ENCODE results near the gene NOX5. TPM values are rescaled to one million over a fixed set of nuclear protein-coding genes. Genes with fewer than 3 reads are reported as not detected.

The NOX5 gene
- total and polyA plus RNA-seq, 2 of the 13 experiments (the other 11 are each of a cell fraction or from before 2014, with no cell fraction given) = not detected

DNA sequence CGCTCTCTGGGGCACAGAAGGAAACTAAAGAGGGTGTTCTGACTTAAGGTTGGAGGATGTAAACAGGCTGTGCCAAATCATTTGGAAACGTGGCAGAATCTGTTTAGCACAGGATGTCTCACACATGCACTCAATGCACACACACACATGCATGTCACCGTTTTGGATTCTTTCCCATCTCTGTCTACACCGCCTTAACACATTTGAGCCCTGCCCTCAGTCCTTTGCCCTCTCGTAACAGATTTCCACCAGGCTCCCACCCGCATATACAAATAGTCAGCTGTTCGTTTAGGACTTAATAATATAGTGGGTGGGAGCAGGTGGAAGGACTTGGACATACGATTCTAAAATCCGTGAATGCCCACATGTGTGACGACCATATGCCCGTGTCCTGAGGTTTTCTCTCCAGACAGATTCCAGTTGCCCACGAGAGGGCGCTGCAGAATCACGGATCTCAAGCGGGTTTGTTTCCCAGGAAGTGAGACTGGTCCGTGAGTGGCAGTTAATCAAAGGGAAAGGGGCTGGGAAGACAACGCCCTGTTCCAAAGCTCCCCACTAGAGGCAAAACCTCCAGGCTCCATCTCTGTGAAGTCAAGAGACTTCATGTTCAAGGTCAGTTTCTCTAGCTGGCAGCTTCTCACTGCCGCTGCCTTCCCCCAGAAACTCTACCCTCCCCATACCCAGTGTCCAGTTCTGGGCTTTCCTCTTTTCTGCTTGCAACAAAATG is 44.5 kb downstream of the NOX5 start (continued):
- TF ChIP-seq, protein P1, sequence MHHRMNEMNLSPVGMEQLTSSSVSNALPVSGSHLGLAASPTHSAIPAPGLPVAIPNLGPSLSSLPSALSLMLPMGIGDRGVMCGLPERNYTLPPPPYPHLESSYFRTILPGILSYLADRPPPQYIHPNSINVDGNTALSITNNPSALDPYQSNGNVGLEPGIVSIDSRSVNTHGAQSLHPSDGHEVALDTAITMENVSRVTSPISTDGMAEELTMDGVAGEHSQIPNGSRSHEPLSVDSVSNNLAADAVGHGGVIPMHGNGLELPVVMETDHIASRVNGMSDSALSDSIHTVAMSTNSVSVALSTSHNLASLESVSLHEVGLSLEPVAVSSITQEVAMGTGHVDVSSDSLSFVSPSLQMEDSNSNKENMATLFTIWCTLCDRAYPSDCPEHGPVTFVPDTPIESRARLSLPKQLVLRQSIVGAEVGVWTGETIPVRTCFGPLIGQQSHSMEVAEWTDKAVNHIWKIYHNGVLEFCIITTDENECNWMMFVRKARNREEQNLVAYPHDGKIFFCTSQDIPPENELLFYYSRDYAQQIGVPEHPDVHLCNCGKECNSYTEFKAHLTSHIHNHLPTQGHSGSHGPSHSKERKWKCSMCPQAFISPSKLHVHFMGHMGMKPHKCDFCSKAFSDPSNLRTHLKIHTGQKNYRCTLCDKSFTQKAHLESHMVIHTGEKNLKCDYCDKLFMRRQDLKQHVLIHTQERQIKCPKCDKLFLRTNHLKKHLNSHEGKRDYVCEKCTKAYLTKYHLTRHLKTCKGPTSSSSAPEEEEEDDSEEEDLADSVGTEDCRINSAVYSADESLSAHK (CRISPR knock-in tag; IDR thresholded peaks at IDR 0.05; ENCODE audit: borderline replicate concordance) = no peak
- TF ChIP-seq HMGXB4 (CRISPR knock-in tag; IDR thresholded peaks at IDR 0.05; ENCODE audit: borderline replicate concordance in 1 of 2, low read depth in 1 of 2) (peak; percentile 59 to 67; a peak in 3 of 4 replicates), CHCHD3 (CRISPR knock-in tag; IDR thresholded peaks at IDR 0.05) (no peak), ELF1 (CRISPR knock-in tag; IDR thresholded peaks at IDR 0.05) (peak; percentile 44; the same call in 1 of the 2 replicates), ZKSCAN5 (CRISPR knock-in tag; IDR thresholded peaks at IDR 0.05) (no peak), ZFP36L1 (CRISPR knock-in tag; IDR thresholded peaks at IDR 0.05) (no peak), HHEX (CRISPR knock-in tag; IDR thresholded peaks at IDR 0.05) (no peak), MAFG (CRISPR knock-in tag; IDR thresholded peaks at IDR 0.05) (no peak), MED1 (CRISPR knock-in tag; IDR thresholded peaks at IDR 0.05) (0 out of 2 replicates have a peak, but pooled peaks have one; percentile 23), RXRA (CRISPR knock-in tag; IDR thresholded peaks at IDR 0.05) (no peak), ZNF136 (CRISPR knock-in tag; IDR thresholded peaks at IDR 0.05; ENCODE audit: low read depth) (no peak), GZF1 (CRISPR knock-in tag; IDR thresholded peaks at IDR 0.05) (no peak), BRD4 (CRISPR knock-in tag; IDR thresholded peaks at IDR 0.05) (no peak), ZNF850 (CRISPR knock-in tag; conservative IDR thresholded peaks at IDR 0.05) (no peak), REXO4 (CRISPR knock-in tag; IDR thresholded peaks at IDR 0.05; ENCODE audit: borderline replicate concordance) (no peak), THRA (CRISPR knock-in tag; IDR thresholded peaks at IDR 0.05; ENCODE audit: borderline replicate concordance) (peak; percentile 32; the same call in 1 of the 2 replicates), RCOR2 (CRISPR knock-in tag; IDR thresholded peaks at IDR 0.05) (no peak), FOSL2 (CRISPR knock-in tag; IDR thresholded peaks at IDR 0.05) (0 out of 2 replicates have a peak, but pooled peaks have one; percentile 15), KDM4B (CRISPR knock-in tag; IDR thresholded peaks at IDR 0.05) (no peak), ZSCAN9 (CRISPR knock-in tag; IDR thresholded peaks at IDR 0.05; ENCODE audit: borderline replicate concordance) (no peak), LRRFIP1 (CRISPR knock-in tag; conservative IDR thresholded peaks at IDR 0.05) (no peak), ZNF598 (CRISPR knock-in tag; IDR thresholded peaks at IDR 0.05; ENCODE audit: borderline replicate concordance) (no peak), SUZ12 (IDR thresholded peaks at IDR 0.05; ENCODE audit: low read depth, low read length) (no peak)
